Skin of body (tissue), 2 donors: ENCODE measurements around the gene GH1. TPM values are rescaled to one million over a fixed set of nuclear protein-coding genes. Genes with fewer than 3 reads are reported as not detected.
"Not testable (repeated sequence)": the region's sequence is repeated elsewhere in the genome, so short reads cannot be mapped to it uniquely, and the experiment has no call there.

Experiments
- DNase-seq: peaks from one replicate; lab custom pipeline; 2025; lab: John Stamatoyannopoulos, UW
- total RNA-seq: library from RNA; depleted of rRNA; stranded (reverse); fragments of >200 nt; gene quantifications from one replicate; pipeline ENCODE4 v1.2.3, GENCODE V29; 2014

Gene GH1
- total RNA-seq, 1 donor from 2014 or later: not detected

- DNase-seq: not testable (repeated sequence)
Measured at GRCh38 chr17:63898899-63899798, 19.5 kb downstream of the GH1 start.

- not testable (repeated sequence) for DNase-seq
Measured at GRCh38 chr17:63896524-63897354, 21.9 kb downstream of the GH1 start, which contains the start of gene CSH1. Gene CSH1 (minus strand): TSS chr17:63896574. CDS start chr17:63896511, 63 bp downstream.

- not testable (repeated sequence) for DNase-seq
Measured at GRCh38 chr17:63894821-63895220, 23.8 kb downstream of the GH1 start.

GRCh38 chr17:63894021-63894420, 24.6 kb downstream of the GH1 start:
- not testable (repeated sequence) for DNase-seq

- DNase-seq: not testable (repeated sequence)
Measured at GRCh38 chr17:63892316-63893037, 26.2 kb downstream of the GH1 start.

GRCh38 chr17:63889026-63889848, 29.4 kb downstream of the GH1 start:
- DNase-seq: not testable (repeated sequence)

GRCh38 chr17:63885119-63885518, 33.5 kb downstream of the GH1 start:
- not testable (repeated sequence) for DNase-seq

- not testable (repeated sequence) for DNase-seq
Measured at GRCh38 chr17:63882626-63883126, 36.0 kb downstream of the GH1 start.

GRCh38 chr17:63881935-63882601, 36.6 kb downstream of the GH1 start, which contains the start of gene GH2:
Gene GH2 (minus strand): TSS chr17:63881944. CDS start chr17:63881801, 143 bp downstream.
- DNase-seq: no peak

GRCh38 chr17:63881337-63881736, 37.3 kb downstream of the GH1 start:
- not testable (repeated sequence) for DNase-seq

GRCh38 chr17:63880706-63881105, 37.9 kb downstream of the GH1 start:
- DNase-seq: no peak

- not testable (repeated sequence) for DNase-seq
Measured at GRCh38 chr17:63878413-63878812, 40.2 kb downstream of the GH1 start.

- not testable (repeated sequence) for DNase-seq
Measured at GRCh38 chr17:63874693-63875092, 43.9 kb downstream of the GH1 start.

- DNase-seq: not testable (repeated sequence)
Measured at GRCh38 chr17:63874061-63874626, 44.5 kb downstream of the GH1 start.

GRCh38 chr17:63873577-63873976, 45.1 kb downstream of the GH1 start, which contains the start of gene CSH2:
Gene CSH2 (minus strand): TSS chr17:63873677. CDS start chr17:63873614, 63 bp downstream.
- DNase-seq: not testable (repeated sequence)

GRCh38 chr17:63871646-63872365, 46.8 kb downstream of the GH1 start:
- DNase-seq: not testable (repeated sequence)

- not testable (repeated sequence) for DNase-seq
Measured at GRCh38 chr17:63870292-63870665, 48.4 kb downstream of the GH1 start.
